ENCODE results near the gene PTRH1.

GRCh38 chr9:127700140-127700539 is 15.3 kb downstream of the PTRH1 start:
- TF ChIP-seq, protein P1, sequence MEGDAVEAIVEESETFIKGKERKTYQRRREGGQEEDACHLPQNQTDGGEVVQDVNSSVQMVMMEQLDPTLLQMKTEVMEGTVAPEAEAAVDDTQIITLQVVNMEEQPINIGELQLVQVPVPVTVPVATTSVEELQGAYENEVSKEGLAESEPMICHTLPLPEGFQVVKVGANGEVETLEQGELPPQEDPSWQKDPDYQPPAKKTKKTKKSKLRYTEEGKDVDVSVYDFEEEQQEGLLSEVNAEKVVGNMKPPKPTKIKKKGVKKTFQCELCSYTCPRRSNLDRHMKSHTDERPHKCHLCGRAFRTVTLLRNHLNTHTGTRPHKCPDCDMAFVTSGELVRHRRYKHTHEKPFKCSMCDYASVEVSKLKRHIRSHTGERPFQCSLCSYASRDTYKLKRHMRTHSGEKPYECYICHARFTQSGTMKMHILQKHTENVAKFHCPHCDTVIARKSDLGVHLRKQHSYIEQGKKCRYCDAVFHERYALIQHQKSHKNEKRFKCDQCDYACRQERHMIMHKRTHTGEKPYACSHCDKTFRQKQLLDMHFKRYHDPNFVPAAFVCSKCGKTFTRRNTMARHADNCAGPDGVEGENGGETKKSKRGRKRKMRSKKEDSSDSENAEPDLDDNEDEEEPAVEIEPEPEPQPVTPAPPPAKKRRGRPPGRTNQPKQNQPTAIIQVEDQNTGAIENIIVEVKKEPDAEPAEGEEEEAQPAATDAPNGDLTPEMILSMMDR (IDR thresholded peaks at IDR 0.05), result no peak
- TF ChIP-seq POLR2A (IDR thresholded peaks at IDR 0.05) (no peak), EP300 (IDR thresholded peaks at IDR 0.05) (no peak), POLR2AphosphoS5 (IDR thresholded peaks at IDR 0.05) (no peak)

All from suprapubic skin (tissue), 4 donors.